Tibial nerve (tissue), 4 donors: ENCODE results near the gene NEU4. TPM values are rescaled to one million over a fixed set of nuclear protein-coding genes. Genes with fewer than 3 reads are reported as not detected.

Experiments used
- DNase-seq, 2 donors: peaks; one replicate each; pipeline ENCODE4 v3.0.0-alpha.2; 2019; ENCODE audit warnings: low spot score in 2 of 2
- H3K27ac ChIP-seq, 4 donors: fragments of 200-600 bp; sonication (generic) in 3 of 4; one replicate each; pipeline ENCODE4 v1.5.1; 2017 to 2019; ENCODE audit warnings: mild to moderate bottlenecking in 1 of 4
- H3K27me3 ChIP-seq, 2 donors: fragments of 200-600 bp; sonication (generic) in 1 of 2; one replicate each; pipeline versions ENCODE4 v1.5.1 to v1.6.0; 2017 to 2019
- H3K36me3 ChIP-seq, 3 donors: fragments of 200-600 bp; sonication (generic); one replicate each; pipeline ENCODE4 v1.5.1; 2018 to 2019
- H3K4me1 ChIP-seq, 4 donors: fragments of 200-600 bp; sonication (generic) in 3 of 4; one replicate each; pipeline ENCODE4 v1.5.1; 2017 to 2019
- H3K4me3 ChIP-seq, 4 donors: fragments of 200-600 bp; sonication (generic) in 3 of 4; one replicate each; pipeline ENCODE4 v1.5.1; 2017 to 2019; ENCODE audit warnings: mild to moderate bottlenecking in 1 of 4, moderate library complexity in 1 of 4
- H3K9me3 ChIP-seq, 4 donors: fragments of 200-600 bp; sonication (generic) in 3 of 4; one replicate each; pipeline ENCODE4 v1.5.1; 2017 to 2019
- EP300 ChIP-seq, 2 donors: sonication (generic); formaldehyde crosslinking; IDR thresholded peaks; one replicate each; pipeline ENCODE4 v1.6.1; 2017; ENCODE audit warnings: antibody characterized with exemption in 2 of 2, mild to moderate bottlenecking in 1 of 2
- POLR2A ChIP-seq, 2 donors: fragments of 450-650 bp; IDR thresholded peaks; one replicate each; pipeline ENCODE4 v1.6.1; 2017; ENCODE audit warnings: antibody characterized with exemption in 2 of 2, mild to moderate bottlenecking in 2 of 2, moderate library complexity in 2 of 2
- WGBS, 2 donors: methylation state at CpG; one replicate each; pipeline ENCODE4 v1.1.5; 2018; 5-methylcytosine and 5-hydroxymethylcytosine counted together
- total RNA-seq, 4 donors: library from RNA; depleted of rRNA; stranded (reverse); fragments of >200 nt; gene quantifications; one replicate each; pipeline ENCODE4 v1.1.0, GENCODE V29; 2016
- TF ChIP-seq, protein P1 (sequence below), 5 experiments: fragments of 200-600 bp in 3 of 5; fragments of 450-650 bp in 2 of 5; sonication (generic) in 3 of 5; IDR thresholded peaks; one replicate each; pipeline ENCODE4 v1.5.1; 2016 to 2019; ENCODE audit warnings: antibody characterized with exemption in 5 of 5, mild to moderate bottlenecking in 3 of 5, moderate library complexity in 2 of 5

The NEU4 gene
- total RNA-seq, 4 donors from 2014 or later = 1.1 to 1.6 TPM; not detected in 2

DNA sequence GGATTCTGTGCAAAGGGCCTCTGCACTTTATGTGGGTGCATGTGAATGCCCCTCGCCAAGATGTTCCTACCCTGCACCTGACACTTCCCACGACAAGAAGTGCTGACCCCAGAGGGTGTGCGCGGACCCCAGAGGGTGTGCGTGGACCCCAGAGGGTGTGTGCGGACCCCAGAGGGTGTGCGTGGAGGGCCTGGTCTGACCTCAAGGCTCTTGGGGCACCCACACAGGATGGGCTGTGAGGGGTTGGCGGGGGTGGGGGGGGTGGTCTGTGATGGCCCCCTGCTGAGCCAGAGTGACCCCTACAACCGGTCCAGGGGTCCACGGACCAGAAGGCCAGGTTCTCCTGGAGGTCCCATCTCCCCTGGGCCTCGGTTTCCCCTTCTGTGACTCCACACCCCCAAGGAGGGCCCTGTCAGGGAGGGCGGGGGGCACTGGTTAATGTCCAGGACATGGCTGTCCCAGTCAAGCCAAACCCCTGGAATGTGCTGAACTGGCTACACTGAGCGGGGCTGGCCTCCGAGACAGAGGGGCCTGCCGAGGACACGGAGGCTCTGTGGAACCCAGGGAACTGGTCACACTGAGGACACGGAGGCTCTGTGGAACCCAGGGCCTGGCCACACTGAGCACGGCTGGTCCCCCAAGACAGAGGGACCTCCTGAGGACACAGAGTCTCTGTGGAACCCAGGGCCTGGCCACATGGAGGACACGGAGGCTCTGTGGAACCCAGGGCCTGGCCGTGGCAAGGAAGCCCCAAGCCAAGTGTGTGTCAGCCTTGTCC, 3.1 kb downstream of the NEU4 start:
- peaks cover 0 to 14% (median 0%) of the 10 kb centered on the region in 4 donors for H3K4me1 ChIP-seq
- no peak for DNase-seq
- no peaks in the 10 kb centered on the region for H3K36me3 ChIP-seq
- WGBS, 2 donors = 89 to 92% methylated on average over 9 to 15 of the region's 20 CpGs
- no peaks in the 10 kb centered on the region for H3K9me3 ChIP-seq
- TF ChIP-seq POLR2A (IDR thresholded peaks at IDR 0.05) = no peak
- TF ChIP-seq, protein P1, sequence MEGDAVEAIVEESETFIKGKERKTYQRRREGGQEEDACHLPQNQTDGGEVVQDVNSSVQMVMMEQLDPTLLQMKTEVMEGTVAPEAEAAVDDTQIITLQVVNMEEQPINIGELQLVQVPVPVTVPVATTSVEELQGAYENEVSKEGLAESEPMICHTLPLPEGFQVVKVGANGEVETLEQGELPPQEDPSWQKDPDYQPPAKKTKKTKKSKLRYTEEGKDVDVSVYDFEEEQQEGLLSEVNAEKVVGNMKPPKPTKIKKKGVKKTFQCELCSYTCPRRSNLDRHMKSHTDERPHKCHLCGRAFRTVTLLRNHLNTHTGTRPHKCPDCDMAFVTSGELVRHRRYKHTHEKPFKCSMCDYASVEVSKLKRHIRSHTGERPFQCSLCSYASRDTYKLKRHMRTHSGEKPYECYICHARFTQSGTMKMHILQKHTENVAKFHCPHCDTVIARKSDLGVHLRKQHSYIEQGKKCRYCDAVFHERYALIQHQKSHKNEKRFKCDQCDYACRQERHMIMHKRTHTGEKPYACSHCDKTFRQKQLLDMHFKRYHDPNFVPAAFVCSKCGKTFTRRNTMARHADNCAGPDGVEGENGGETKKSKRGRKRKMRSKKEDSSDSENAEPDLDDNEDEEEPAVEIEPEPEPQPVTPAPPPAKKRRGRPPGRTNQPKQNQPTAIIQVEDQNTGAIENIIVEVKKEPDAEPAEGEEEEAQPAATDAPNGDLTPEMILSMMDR (IDR thresholded peaks at IDR 0.05) = no peak
- TF ChIP-seq EP300 (IDR thresholded peaks at IDR 0.05) = no peak
- no peak overlapping the region for H3K4me3 ChIP-seq
- H3K27ac ChIP-seq = no peak overlapping the region
- H3K27me3 ChIP-seq = peaks cover 0 to 13% of the 10 kb centered on the region in 2 donors

DNA sequence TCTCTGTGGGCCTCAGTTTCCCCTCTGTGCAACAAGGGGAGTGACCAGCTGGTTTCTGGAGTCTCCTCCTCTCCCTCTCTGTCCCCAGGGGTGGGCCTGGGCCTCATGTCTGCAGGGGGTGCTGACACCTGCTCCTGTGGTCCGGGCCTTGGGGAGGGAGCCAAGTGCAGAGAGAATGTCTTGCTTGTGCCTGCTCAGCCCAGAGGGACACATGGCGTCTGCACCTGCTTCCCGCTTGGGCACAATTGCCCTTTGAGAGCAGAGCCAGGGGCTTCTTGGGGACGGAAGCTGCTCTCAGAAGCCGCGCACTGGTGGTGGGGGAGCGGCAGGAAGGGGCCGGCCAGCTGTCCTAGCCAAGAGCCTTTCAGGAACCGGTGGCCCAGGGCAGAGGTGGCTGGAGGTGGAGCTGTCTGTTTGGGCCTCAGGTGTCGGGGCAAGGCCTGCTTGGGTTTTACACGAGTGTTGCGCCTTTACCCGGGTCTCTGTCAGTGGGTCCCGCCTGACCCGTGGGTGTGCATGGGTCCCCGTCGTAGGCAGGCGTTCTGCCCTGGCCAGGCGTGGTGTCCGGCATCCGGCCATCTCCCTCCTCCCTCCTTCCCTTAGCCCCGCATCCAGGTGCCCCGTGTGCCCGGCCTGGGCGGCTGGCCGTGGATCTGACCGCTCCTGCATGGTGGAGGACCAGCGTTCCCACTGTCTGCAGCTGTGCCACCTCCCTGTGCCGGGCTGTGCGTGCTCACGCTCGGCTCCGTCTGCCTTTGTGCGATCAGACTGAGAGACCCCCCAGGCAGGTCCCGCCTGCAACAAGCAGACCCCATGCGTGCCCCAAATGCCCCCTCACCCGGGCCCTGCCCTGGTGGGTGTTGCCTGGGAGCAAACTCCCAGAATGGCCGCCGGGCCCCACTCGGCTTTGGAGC, 4.0 kb downstream of the NEU4 start:
- TF ChIP-seq, protein P1 (IDR thresholded peaks at IDR 0.05) = no peak
- TF ChIP-seq EP300 (IDR thresholded peaks at IDR 0.05) (no peak), POLR2A (IDR thresholded peaks at IDR 0.05) (no peak)
- H3K27me3 ChIP-seq = peaks cover 0 to 20% of the 10 kb centered on the region in 2 donors
- no peaks in the 10 kb centered on the region for H3K36me3 ChIP-seq
- no peaks in the 10 kb centered on the region for H3K9me3 ChIP-seq
- no peak overlapping the region for H3K27ac ChIP-seq
- WGBS, 2 donors = 83% methylated on average over 26 to 38 of the region's 40 CpGs
- peak in 1 of 2 donors; percentile 11 for DNase-seq
- no peak overlapping the region for H3K4me3 ChIP-seq
- peaks cover 0 to 13% (median 0%) of the 10 kb centered on the region in 4 donors for H3K4me1 ChIP-seq

DNA sequence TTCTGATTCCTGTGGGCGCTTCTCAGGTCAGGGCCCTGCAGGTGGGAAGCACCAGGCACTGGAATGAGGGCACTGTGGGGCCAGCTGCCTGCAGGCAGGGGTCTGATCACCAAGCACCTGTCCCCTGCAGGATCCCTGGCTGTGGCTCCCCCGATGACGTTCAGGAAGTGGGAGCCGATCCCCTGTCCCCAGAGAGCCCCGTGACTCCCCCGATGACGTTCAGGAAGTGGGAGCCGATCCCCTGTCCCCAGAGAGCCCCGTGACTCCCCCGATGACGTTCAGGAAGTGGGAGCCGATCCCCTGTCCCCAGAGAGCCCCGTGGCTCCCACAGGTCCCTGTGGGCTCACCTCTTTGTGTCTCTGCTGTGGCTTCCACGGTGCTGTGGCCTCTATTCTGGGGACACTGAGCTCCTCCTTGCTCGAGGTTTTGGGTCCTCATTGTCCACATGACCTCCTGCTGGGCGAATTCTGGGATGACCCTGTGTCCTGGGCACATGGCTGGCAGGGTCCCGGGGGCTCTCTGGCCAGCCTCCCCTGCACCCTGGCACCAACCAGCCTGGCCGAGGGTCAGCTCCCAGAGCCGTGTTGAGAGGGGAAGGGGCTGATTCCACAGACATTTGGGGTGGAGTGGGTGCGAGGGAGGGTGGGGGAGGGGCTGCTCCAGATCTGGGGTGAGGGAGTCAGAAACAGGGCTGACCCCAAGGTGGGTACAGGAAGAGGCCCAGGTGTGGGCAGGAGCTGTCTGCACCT, 4.8 kb downstream of the NEU4 start:
- Histone ChIP-seq H3K4me1 (peaks cover 0 to 9% (median 0%) of the 10 kb centered on the region in 4 donors), H3K27me3 (peaks cover 0 to 28% of the 10 kb centered on the region in 2 donors), H3K4me3 (no peak overlapping the region), H3K36me3 (no peaks in the 10 kb centered on the region), H3K27ac (no peak overlapping the region), H3K9me3 (no peaks in the 10 kb centered on the region)
- WGBS, 2 donors = 51 to 78% methylated on average over 9 to 14 of the region's 20 CpGs
- TF ChIP-seq, protein P1 (IDR thresholded peaks at IDR 0.05) = no peak
- TF ChIP-seq EP300 (IDR thresholded peaks at IDR 0.05) (no peak), POLR2A (IDR thresholded peaks at IDR 0.05) (no peak)
- peak in 1 of 2 donors; percentile 6 for DNase-seq

DNA sequence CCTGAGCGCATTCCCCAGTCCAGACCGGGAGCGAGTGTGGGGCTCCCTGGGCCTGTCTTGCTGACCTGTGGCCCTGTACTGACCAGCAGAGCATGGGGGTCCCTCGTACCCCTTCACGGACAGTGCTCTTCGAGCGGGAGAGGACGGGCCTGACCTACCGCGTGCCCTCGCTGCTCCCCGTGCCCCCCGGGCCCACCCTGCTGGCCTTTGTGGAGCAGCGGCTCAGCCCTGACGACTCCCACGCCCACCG, 5.3 kb downstream of the NEU4 start:
- TF ChIP-seq, protein P1 (IDR thresholded peaks at IDR 0.05) = no peak
- TF ChIP-seq POLR2A (IDR thresholded peaks at IDR 0.05) (no peak), EP300 (IDR thresholded peaks at IDR 0.05) (no peak)
- H3K36me3 ChIP-seq = no peaks in the 10 kb centered on the region
- 80 to 82% methylated on average over 5 to 16 of the region's 17 CpGs for WGBS, 2 donors
- no peaks in the 10 kb centered on the region for H3K9me3 ChIP-seq
- peaks cover 0 to 29% of the 10 kb centered on the region in 2 donors for H3K27me3 ChIP-seq
- no peak overlapping the region for H3K4me3 ChIP-seq
- H3K27ac ChIP-seq = no peak overlapping the region
- peaks cover 0 to 9% (median 0%) of the 10 kb centered on the region in 4 donors for H3K4me1 ChIP-seq
- no peak for DNase-seq
